Activated naive CD4-positive, alpha-beta T cell treated with anti-CD3 and anti-CD28 coated beads, Interleukin-2, amount 50 U/mL, for 24 hours (primary cell): ENCODE data around the gene GALNT14.

Experiments used
- H3K27ac Mint-ChIP-seq: one replicate; pipeline ENCODE4 v1.8.0; 2021; ENCODE audit warnings: mild to moderate bottlenecking, mixed read lengths
- H3K27me3 Mint-ChIP-seq: one replicate; pipeline ENCODE4 v1.8.0; 2021; ENCODE audit warnings: mixed read lengths
- H3K36me3 Mint-ChIP-seq: one replicate; pipeline ENCODE4 v1.8.0; 2021; ENCODE audit warnings: mixed read lengths
- H3K4me1 Mint-ChIP-seq: one replicate; pipeline ENCODE4 v1.8.0; 2021; ENCODE audit warnings: mixed read lengths
- H3K4me3 Mint-ChIP-seq: one replicate; pipeline ENCODE4 v1.8.0; 2021; ENCODE audit warnings: mild to moderate bottlenecking, mixed read lengths
- H3K9me3 Mint-ChIP-seq: one replicate; pipeline ENCODE4 v1.8.0; 2021; ENCODE audit warnings: mixed read lengths

Gene GALNT14

GRCh38 chr2:31112544-31112943 lies 25.7 kb downstream of the GALNT14 start:
- no peaks in the 10 kb centered on the region for H3K4me1 Mint-ChIP-seq
- H3K9me3 Mint-ChIP-seq = no peaks in the 10 kb centered on the region
- H3K27ac Mint-ChIP-seq = no peak overlapping the region
- H3K27me3 Mint-ChIP-seq = peaks cover 14% of the 10 kb centered on the region
- H3K4me3 Mint-ChIP-seq = no peak overlapping the region
- H3K36me3 Mint-ChIP-seq = no peaks in the 10 kb centered on the region

- no peaks in the 10 kb centered on the region for H3K9me3 Mint-ChIP-seq
- H3K36me3 Mint-ChIP-seq = no peaks in the 10 kb centered on the region
- no peak overlapping the region for H3K4me3 Mint-ChIP-seq
- H3K27me3 Mint-ChIP-seq = peaks cover 17% of the 10 kb centered on the region
- no peak overlapping the region for H3K27ac Mint-ChIP-seq
- H3K4me1 Mint-ChIP-seq = no peaks in the 10 kb centered on the region
Observed at GRCh38 chr2:31110998-31111397, 27.2 kb downstream of the GALNT14 start.

GRCh38 chr2:31110431-31110830 lies 27.8 kb downstream of the GALNT14 start:
- Mint-ChIP-seq H3K36me3 (no peaks in the 10 kb centered on the region), H3K27me3 (peaks cover 19% of the 10 kb centered on the region), H3K4me1 (no peaks in the 10 kb centered on the region), H3K4me3 (no peak overlapping the region), H3K9me3 (no peaks in the 10 kb centered on the region), H3K27ac (no peak overlapping the region)

GRCh38 chr2:31109633-31110192 lies 28.5 kb downstream of the GALNT14 start:
- H3K4me1 Mint-ChIP-seq = no peaks in the 10 kb centered on the region
- H3K36me3 Mint-ChIP-seq = no peaks in the 10 kb centered on the region
- no peaks in the 10 kb centered on the region for H3K9me3 Mint-ChIP-seq
- H3K27ac Mint-ChIP-seq = no peak overlapping the region
- peaks cover 23% of the 10 kb centered on the region for H3K27me3 Mint-ChIP-seq
- H3K4me3 Mint-ChIP-seq = no peak overlapping the region

DNA sequence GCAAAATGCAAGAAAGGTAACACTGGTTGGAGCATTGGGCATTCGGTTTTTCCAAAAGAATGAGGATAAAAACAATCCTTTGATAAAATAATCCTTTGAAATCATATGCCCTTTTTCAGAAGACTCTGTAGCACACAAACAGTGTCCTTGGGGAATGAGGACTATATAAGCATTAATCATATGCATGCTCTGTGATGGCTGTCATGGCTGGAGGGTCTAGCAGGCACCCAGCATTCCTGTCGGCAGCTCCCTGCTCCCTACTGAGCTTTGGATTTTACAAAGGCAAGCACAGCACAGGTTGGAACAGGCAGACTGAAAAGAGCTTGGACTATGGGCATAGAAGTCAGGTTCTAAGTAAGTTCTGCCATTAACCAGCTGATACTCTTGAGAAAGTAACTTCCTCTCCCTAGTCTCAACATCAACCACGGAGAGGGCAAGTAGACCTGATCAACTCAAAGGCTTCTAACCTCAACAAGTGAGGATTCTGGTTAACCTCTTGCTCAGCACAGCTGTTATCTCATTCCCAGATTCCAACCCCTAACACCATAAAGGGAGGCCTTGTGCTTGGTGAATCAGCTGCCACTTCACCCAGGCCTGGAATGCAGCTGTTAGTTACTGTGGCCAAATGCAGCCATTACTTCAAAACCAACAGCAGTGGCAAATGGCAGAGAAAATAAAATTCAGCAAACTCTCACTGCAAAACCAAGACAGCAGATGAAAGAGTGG lies 29.5 kb downstream of the GALNT14 start:
- Mint-ChIP-seq H3K36me3 (no peaks in the 10 kb centered on the region), H3K27ac (no peak overlapping the region), H3K4me3 (no peak overlapping the region), H3K4me1 (no peaks in the 10 kb centered on the region), H3K9me3 (no peaks in the 10 kb centered on the region), H3K27me3 (peaks cover 25% of the 10 kb centered on the region)

GRCh38 chr2:31107591-31108300 lies 30.5 kb downstream of the GALNT14 start:
- no peaks in the 10 kb centered on the region for H3K4me1 Mint-ChIP-seq
- H3K4me3 Mint-ChIP-seq = no peak overlapping the region
- no peak overlapping the region for H3K27ac Mint-ChIP-seq
- peaks cover 25% of the 10 kb centered on the region for H3K27me3 Mint-ChIP-seq
- H3K9me3 Mint-ChIP-seq = no peaks in the 10 kb centered on the region
- no peaks in the 10 kb centered on the region for H3K36me3 Mint-ChIP-seq

DNA sequence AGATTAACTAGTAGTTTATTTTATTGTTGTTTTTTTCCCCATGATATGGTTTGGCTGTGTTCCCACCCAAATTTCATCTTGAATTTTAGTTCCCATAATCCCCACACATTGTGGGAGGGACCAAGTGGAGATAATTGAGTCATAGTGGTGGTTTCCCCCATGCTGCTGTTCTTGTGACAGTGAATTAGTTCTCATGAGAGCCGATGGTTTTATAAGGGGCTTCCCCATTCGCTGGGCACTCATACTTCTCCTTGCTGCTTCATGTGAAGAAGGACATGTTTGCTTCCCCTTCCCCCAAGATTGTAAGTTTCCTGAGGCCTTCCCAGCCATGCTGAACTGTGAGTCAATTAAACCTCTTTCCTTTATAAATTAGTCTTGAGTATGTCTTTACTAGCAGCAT lies 36.5 kb downstream of the GALNT14 start:
- Mint-ChIP-seq H3K9me3 (no peaks in the 10 kb centered on the region), H3K27me3 (peaks cover 23% of the 10 kb centered on the region), H3K4me1 (no peaks in the 10 kb centered on the region), H3K4me3 (no peak overlapping the region), H3K36me3 (no peaks in the 10 kb centered on the region), H3K27ac (no peak overlapping the region)

- no peaks in the 10 kb centered on the region for H3K4me1 Mint-ChIP-seq
- H3K27ac Mint-ChIP-seq = no peak overlapping the region
- no peak overlapping the region for H3K4me3 Mint-ChIP-seq
- no peaks in the 10 kb centered on the region for H3K36me3 Mint-ChIP-seq
- H3K9me3 Mint-ChIP-seq = no peaks in the 10 kb centered on the region
- H3K27me3 Mint-ChIP-seq = peaks cover 4% of the 10 kb centered on the region
Observed at GRCh38 chr2:31097962-31098613, 40.2 kb downstream of the GALNT14 start.

DNA sequence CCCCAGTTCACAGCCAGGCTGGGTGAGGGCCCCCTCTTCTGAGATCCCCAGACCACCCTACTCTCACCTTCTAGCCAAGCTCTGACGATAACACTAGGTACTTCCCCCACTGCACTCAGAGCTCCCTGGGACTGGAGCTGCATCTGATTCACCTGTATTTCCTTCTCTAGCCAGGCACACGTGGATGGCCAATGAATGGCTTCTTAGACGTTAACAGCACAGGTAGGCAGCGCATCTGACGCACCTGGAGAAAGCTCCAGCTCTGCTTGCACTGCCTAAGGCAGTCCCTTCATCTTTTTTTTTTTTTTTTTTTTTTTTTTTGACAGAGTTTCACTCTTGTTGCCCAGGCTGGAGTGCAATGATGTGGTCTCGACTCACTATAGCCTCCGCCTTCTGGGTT lies 48.1 kb downstream of the GALNT14 start:
- H3K27ac Mint-ChIP-seq = no peak overlapping the region
- no peak overlapping the region for H3K4me3 Mint-ChIP-seq
- no peaks in the 10 kb centered on the region for H3K4me1 Mint-ChIP-seq
- H3K36me3 Mint-ChIP-seq = no peaks in the 10 kb centered on the region
- no peaks in the 10 kb centered on the region for H3K9me3 Mint-ChIP-seq
- no peaks in the 10 kb centered on the region for H3K27me3 Mint-ChIP-seq

DNA sequence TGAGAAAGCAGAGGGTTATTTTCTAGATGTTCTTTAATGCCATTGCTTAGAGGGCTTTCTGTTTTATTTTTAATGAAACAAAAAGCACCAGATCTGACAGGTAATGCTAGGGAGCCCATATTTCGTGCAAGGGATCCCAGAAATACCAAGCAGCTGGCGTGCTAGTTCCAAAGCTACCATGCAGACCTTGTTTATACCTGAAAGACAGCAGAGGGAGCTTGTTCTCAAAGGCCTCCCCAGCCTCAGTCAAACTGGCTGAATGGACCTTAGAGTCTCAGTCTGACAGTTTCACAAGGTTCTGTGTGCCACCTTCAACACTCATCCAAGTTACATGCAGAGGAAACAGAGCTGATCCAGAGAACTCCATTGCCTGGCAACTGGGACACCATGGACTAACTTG lies 48.6 kb downstream of the GALNT14 start:
- Mint-ChIP-seq H3K9me3 (no peaks in the 10 kb centered on the region), H3K4me3 (no peak overlapping the region), H3K27me3 (no peaks in the 10 kb centered on the region), H3K4me1 (no peaks in the 10 kb centered on the region), H3K27ac (no peak overlapping the region), H3K36me3 (no peaks in the 10 kb centered on the region)

- no peak overlapping the region for H3K27ac Mint-ChIP-seq
- no peaks in the 10 kb centered on the region for H3K36me3 Mint-ChIP-seq
- no peak overlapping the region for H3K4me3 Mint-ChIP-seq
- no peaks in the 10 kb centered on the region for H3K4me1 Mint-ChIP-seq
- no peaks in the 10 kb centered on the region for H3K9me3 Mint-ChIP-seq
- H3K27me3 Mint-ChIP-seq = no peaks in the 10 kb centered on the region
Observed at GRCh38 chr2:31088504-31089195, 49.6 kb downstream of the GALNT14 start.

- Mint-ChIP-seq H3K27ac (no peak overlapping the region), H3K4me3 (no peak overlapping the region), H3K9me3 (no peaks in the 10 kb centered on the region), H3K27me3 (no peaks in the 10 kb centered on the region), H3K36me3 (no peaks in the 10 kb centered on the region), H3K4me1 (no peaks in the 10 kb centered on the region)
Observed at GRCh38 chr2:31087491-31087890, 50.7 kb downstream of the GALNT14 start.

DNA sequence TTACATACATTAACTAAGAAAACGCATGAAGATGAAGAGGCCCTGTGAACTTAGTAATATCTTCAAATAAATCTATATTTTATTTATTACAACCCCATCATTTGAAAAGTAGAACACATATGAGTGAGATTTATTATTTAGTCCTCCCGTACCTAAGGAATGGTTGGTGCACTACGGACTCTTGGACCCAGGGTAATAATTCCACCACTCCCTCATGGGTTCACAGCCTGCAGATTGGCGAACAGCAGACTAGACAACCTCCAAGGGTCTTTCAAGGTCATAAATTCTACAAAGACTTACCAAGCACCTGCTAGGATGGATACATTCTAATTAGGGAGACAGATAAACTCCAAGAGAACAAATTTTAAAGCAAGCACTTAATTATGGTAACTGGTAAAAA lies 51.6 kb downstream of the GALNT14 start:
- H3K27ac Mint-ChIP-seq = no peak overlapping the region
- H3K36me3 Mint-ChIP-seq = no peaks in the 10 kb centered on the region
- H3K9me3 Mint-ChIP-seq = no peaks in the 10 kb centered on the region
- no peaks in the 10 kb centered on the region for H3K4me1 Mint-ChIP-seq
- H3K27me3 Mint-ChIP-seq = no peaks in the 10 kb centered on the region
- no peak overlapping the region for H3K4me3 Mint-ChIP-seq

DNA sequence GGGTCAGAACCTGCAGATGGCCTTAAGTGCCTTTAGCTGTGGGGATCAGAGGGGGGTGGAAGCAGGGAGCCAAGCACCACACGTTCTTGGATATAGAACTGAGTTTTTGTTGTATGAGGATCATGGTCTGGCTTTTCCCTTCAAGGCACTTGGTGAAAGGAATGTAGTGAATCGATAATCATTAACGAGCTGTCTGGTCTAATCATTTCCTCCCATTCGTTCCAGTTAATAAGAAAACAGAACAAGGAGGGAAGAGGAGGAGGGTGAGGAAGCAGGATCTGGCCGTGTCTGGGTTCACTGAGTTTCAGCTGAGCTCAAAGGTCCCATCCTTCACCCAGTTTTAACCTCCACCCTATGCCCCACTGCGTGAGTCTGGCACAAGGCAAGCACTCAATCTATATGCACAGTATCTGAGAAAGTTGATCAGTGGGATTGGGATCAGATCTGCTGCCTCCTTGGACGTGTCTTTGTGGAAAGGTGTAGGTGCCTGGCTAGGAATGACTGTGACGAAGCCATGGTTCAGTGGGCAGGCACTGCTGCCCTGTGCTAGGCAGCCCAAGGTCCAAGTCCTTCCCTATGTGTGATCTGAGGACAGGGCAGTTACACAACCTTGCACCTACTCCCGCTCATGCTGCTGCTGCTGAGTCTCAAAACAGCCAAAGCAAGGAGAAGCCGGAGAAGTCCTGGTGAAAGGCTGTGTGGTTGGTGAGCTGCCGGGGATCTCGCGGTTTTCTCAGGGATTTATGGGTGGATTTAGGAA lies 54.8 kb downstream of the GALNT14 start:
- H3K36me3 Mint-ChIP-seq = no peaks in the 10 kb centered on the region
- H3K4me3 Mint-ChIP-seq = no peak overlapping the region
- no peaks in the 10 kb centered on the region for H3K27me3 Mint-ChIP-seq
- H3K27ac Mint-ChIP-seq = no peak overlapping the region
- no peaks in the 10 kb centered on the region for H3K9me3 Mint-ChIP-seq
- no peaks in the 10 kb centered on the region for H3K4me1 Mint-ChIP-seq

GRCh38 chr2:31082002-31082401 lies 56.2 kb downstream of the GALNT14 start:
- Mint-ChIP-seq H3K27me3 (no peaks in the 10 kb centered on the region), H3K4me1 (no peaks in the 10 kb centered on the region), H3K4me3 (no peak overlapping the region), H3K9me3 (no peaks in the 10 kb centered on the region), H3K27ac (no peak overlapping the region), H3K36me3 (no peaks in the 10 kb centered on the region)
